ENCODE measurements around the gene ZNF281. TPM values are rescaled to one million over a fixed set of nuclear protein-coding genes. Genes with fewer than 3 reads are reported as not detected.

ZNF281 gene
- total RNA-seq, 2 donors from 2014 or later, result 8.5 to 11.8 TPM

- intact Hi-C loops (cut with DNase I), result no loop called here
- H3K4me1 ChIP-seq, result peaks cover 3% of the 10 kb centered on the region
These were observed 554 bp downstream of the ZNF281 start for GRCh38 chr1:200409203-200409760.

DNA sequence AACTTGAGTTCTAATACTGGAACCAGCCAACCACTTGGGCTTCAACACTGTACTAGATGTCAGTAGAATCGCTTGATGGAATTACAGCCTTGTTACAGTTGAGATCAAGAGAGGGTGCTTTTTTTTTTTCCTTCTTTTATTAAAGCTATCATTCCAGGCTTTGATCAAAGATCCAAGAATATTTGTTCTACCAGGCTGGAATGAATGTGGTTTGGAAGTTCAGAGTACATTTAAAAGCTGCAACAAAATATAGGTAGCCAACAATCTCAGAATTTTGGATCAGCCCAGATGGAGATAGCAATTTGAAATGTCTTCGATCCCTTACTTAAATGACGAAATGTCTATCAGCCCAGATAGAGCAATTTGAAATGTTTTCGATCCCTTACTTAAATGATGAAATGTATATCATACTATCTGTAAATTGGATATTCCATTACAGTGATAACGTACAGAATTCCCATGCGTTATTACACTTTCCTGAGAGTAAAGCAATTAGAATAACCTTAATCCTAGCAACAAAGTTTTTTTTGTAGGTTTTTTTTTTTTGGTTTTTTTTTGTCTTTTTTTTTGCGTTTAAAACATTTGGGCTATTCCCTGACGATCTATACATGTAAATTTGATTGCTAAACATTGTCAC, 3.6 kb downstream of the ZNF281 start:
- H3K4me1 ChIP-seq, result peaks cover 3% of the 10 kb centered on the region
- TF ChIP-seq, protein P1, sequence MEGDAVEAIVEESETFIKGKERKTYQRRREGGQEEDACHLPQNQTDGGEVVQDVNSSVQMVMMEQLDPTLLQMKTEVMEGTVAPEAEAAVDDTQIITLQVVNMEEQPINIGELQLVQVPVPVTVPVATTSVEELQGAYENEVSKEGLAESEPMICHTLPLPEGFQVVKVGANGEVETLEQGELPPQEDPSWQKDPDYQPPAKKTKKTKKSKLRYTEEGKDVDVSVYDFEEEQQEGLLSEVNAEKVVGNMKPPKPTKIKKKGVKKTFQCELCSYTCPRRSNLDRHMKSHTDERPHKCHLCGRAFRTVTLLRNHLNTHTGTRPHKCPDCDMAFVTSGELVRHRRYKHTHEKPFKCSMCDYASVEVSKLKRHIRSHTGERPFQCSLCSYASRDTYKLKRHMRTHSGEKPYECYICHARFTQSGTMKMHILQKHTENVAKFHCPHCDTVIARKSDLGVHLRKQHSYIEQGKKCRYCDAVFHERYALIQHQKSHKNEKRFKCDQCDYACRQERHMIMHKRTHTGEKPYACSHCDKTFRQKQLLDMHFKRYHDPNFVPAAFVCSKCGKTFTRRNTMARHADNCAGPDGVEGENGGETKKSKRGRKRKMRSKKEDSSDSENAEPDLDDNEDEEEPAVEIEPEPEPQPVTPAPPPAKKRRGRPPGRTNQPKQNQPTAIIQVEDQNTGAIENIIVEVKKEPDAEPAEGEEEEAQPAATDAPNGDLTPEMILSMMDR (IDR thresholded peaks at IDR 0.05), result no peak
- no peak for DNase-seq
- H3K27ac ChIP-seq, result no peak overlapping the region
- no peaks in the 10 kb centered on the region for H3K9me3 ChIP-seq
- intact Hi-C loops (cut with DNase I), result no loop called here
- H3K36me3 ChIP-seq, result no peaks in the 10 kb centered on the region
- H3K9ac ChIP-seq (ENCODE audit: low read depth in 2 of 2, low read length in 2 of 2), result no peak overlapping the region
- H3K27me3 ChIP-seq, result no peaks in the 10 kb centered on the region
- no peak overlapping the region for H3K4me3 ChIP-seq

More at GRCh38 chr1:200409203-200409760, 554 bp downstream of the ZNF281 start:
- DNase-seq, result peak; percentile 38
- TF ChIP-seq, protein P1 (IDR thresholded peaks at IDR 0.05), result no peak
- Histone ChIP-seq H3K4me3 (peak overlapping the region; percentile 81), H3K9ac (ENCODE audit: low read depth in 2 of 2, low read length in 2 of 2) (peak overlapping the region; percentile 74 to 86), H3K9me3 (no peaks in the 10 kb centered on the region), H3K27ac (peak overlapping the region; percentile 72), H3K36me3 (no peaks in the 10 kb centered on the region), H3K27me3 (no peaks in the 10 kb centered on the region)

GRCh38 chr1:200405264-200405663, 4.6 kb downstream of the ZNF281 start:
- H3K4me3 ChIP-seq, result no peak overlapping the region
- intact Hi-C loops (cut with DNase I), result no loop called here
- no peaks in the 10 kb centered on the region for H3K9me3 ChIP-seq
- H3K27me3 ChIP-seq, result no peaks in the 10 kb centered on the region
- TF ChIP-seq, protein P1 (IDR thresholded peaks at IDR 0.05), result no peak
- no peak for DNase-seq
- H3K9ac ChIP-seq (ENCODE audit: low read depth in 2 of 2, low read length in 2 of 2), result no peak overlapping the region
- no peak overlapping the region for H3K27ac ChIP-seq
- H3K36me3 ChIP-seq, result no peaks in the 10 kb centered on the region
- H3K4me1 ChIP-seq, result peaks cover 3% of the 10 kb centered on the region

DNA sequence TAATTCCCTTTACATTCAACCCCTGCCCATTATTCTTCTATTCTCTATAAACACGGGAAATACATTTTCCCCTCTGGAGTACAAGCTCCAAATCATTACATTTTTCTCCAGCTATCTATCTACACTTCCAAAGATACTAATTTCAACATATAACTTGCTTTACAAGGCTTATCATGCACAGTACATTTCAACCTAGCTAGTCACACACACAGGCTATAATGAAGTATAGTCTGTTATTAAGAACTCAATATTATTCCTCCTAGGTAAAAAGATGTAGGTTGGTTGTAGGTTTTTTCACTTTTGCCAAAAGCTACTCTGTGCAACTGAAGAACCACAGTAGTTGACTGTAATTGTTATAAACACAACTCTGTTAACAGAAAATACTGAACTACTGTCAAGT, 8.1 kb downstream of the ZNF281 start:
- Histone ChIP-seq H3K4me1 (no peaks in the 10 kb centered on the region), H3K36me3 (no peaks in the 10 kb centered on the region), H3K9me3 (no peaks in the 10 kb centered on the region), H3K9ac (ENCODE audit: low read depth in 2 of 2, low read length in 2 of 2) (no peak overlapping the region), H3K27me3 (no peaks in the 10 kb centered on the region), H3K4me3 (no peak overlapping the region), H3K27ac (no peak overlapping the region)
- intact Hi-C loops (cut with DNase I), result no loop called here
- no peak for DNase-seq
- TF ChIP-seq, protein P1 (IDR thresholded peaks at IDR 0.05), result no peak

DNA sequence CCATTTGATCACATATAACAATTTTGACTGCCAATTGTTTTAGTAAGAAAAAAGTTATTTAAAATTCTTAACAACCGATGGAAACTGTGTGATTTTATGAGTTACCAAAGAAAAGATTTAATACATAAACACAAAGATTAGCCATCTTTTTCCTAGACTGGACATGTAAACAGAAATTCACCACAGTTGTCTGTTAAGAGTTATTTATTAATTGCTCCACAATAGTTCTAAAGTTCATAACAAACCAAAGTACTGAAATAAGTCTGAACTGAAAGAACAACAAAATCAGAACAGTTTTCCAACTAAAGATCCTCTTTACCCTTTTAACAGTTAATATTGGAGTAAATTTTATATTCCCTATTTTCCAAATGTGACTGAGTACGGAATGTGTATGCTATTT, 8.6 kb downstream of the ZNF281 start:
- no peaks in the 10 kb centered on the region for H3K9me3 ChIP-seq
- intact Hi-C loops (cut with DNase I), result no loop called here
- H3K27me3 ChIP-seq, result no peaks in the 10 kb centered on the region
- TF ChIP-seq, protein P1 (IDR thresholded peaks at IDR 0.05), result no peak
- DNase-seq, result no peak
- no peak overlapping the region for H3K27ac ChIP-seq
- no peak overlapping the region for H3K9ac ChIP-seq (ENCODE audit: low read depth in 2 of 2, low read length in 2 of 2)
- H3K4me1 ChIP-seq, result no peaks in the 10 kb centered on the region
- H3K4me3 ChIP-seq, result no peak overlapping the region
- H3K36me3 ChIP-seq, result no peaks in the 10 kb centered on the region

Measured in colonic mucosa (tissue), 4 donors.